SW 1271 (cell line): ENCODE data around the gene NPAS3.

Experiments
- DNase-seq, 2 experiments: peaks; one replicate each; lab custom pipeline; 2025; lab: John Stamatoyannopoulos, UW

Gene NPAS3

DNA sequence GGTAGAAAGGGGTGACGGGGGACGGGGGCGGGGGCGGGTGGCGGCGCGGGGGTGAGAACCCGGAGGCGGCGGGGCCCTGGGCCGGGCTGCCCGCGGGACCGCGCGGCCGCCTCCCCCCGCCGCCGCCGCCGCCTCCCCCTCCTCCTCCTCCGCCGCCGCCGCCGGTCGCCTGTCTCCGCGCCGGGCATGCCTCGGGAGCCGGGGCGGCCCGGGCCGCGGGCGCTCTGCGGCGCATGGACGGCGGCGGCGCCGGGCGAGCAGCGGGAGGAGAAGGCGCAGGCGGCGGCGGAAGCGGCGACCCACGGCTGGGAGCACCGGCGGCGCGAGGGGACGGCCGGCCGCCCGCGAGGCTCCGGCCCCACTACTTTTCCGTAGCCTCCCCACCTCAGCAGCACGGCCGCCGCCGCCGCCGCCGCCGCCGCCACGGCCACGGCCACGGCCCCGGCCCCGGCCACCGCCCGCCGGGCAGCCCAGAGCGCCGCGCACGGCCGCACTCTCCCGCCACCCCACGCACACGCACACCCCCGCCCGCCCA is at the start of gene NPAS3:
TSS of gene NPAS3 (plus strand) at position 161 of the 535 bp plus-strand sequence.
- DNase-seq: no peak

DNA sequence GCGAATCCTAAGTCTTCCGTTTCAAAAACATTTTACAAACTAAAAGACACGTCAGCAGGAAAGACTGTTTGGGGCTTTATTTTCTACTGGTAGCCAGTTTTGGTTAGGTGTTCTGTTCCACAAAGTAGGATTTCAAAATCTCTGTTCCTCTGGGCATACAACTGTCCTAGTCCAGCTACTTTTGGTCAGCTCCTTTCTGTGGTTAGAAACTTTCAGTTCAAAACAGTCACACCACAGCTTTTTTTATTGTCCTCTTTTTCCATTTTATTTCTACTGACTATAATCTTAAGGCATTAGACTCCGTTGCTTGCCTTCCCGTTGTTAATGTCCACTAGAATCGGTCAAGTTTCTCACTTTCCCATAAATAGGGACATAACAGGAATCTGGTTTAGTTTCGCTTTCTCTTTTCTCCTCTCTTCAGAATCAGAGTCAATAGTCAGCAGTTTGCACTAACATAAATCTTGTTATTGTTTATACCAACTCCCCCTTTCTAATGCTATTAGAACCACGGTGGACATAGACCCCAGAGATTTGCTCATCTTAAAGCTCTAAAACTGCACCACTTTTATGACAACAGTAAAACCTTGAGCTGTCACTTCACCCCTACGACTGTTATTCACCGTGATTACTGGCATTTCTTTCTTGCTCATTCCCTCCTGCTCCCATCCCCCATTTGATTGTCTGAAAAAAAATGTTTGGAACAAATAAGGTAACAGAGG is 41.5 kb upstream of the NPAS3 start:
- peak in 1 of 2 experiments; percentile 8 for DNase-seq

DNA sequence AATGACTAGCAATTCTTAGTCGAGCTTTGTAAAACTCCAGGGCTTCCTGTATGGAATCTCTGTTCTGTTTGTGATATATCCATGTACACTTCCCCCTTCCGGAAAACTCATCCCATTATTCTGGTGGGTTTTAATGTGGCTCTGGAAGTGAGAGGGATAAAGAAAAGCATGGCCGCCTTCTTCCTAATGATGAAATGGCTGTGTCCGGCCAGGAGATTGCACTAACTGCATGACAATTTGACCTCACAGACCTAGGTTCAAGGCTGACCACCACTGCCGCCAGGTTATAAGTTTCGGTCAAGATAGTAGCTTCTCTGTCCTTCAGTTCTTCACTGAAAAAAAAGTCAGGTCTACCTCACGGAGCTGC is 41.0 kb upstream of the NPAS3 start:
- DNase-seq: no peak

DNA sequence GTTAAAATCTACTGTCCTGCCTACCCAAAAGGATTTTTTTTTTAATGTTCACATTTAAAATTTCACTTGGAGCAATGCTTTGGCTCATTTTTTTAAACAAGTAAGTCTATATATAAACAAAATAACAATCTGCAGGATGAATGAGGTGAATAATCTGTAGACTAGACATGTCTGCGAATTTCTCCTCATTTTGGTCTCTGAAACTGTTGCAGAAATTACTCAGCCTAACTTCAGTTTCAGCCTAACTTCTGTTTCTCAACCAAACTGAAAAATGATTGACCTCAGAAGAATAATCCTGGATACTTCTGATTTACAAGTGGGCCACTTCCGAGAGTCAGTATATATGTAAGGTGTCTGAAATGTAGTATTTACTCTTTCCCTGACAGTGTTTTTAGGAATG is 39.8 kb upstream of the NPAS3 start:
- no peak for DNase-seq

DNA sequence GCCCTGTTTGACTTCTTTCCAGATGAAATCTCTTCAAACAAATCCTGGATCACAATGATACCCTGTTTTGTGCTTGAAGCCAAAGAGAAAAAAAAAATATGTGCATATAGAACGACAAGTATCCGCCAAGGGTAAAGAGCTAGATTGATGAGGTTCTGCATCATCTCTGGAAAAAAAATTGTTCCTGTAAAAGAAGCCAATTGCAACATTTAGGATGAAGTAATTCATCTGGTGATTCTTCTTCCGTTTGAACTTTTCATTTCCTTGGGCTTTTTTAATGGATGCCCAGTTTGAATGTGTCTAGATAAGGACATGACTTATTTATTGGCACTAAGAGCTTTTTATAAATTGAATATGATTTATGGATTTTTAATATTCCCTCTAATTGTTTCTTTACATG is 38.1 kb upstream of the NPAS3 start:
- no peak for DNase-seq

DNA sequence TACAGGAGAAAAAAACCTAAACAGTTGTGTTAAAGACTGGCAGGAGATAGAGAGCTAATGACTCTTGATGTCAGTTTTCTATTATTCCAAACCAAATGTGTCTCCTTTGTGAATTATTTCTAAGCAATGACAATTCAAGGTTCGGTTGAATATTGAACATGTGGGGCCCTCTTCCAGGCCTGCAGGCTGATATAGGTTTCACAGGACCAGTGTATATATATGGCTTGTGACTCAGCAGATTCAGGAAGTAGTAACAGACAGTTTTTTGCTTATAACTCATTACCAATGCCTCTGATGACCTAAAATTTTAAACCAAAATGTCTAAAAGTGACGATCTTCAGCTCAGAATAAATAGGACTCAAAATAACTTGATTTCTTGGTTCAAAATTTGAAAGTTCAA is 33.7 kb upstream of the NPAS3 start:
- DNase-seq: no peak

DNA sequence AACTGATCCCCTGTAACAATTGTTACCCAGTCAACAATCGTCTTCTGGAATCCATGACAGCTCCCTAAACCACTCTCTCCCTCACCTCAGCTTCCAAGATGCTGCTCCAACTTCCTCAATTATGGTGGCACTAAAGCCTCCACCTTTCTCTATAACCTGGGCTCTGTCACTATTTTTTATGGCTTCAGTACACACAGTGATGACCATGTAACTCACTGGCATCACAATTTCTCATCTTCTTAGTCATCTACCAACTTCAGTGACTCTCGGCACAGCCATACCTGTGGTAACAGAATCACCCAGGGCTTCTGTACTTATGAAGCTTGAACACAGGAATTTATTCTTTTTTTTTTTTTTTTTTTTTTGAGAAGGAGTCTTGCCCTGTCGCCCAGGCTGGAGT is 32.0 kb upstream of the NPAS3 start:
- no peak for DNase-seq

DNA sequence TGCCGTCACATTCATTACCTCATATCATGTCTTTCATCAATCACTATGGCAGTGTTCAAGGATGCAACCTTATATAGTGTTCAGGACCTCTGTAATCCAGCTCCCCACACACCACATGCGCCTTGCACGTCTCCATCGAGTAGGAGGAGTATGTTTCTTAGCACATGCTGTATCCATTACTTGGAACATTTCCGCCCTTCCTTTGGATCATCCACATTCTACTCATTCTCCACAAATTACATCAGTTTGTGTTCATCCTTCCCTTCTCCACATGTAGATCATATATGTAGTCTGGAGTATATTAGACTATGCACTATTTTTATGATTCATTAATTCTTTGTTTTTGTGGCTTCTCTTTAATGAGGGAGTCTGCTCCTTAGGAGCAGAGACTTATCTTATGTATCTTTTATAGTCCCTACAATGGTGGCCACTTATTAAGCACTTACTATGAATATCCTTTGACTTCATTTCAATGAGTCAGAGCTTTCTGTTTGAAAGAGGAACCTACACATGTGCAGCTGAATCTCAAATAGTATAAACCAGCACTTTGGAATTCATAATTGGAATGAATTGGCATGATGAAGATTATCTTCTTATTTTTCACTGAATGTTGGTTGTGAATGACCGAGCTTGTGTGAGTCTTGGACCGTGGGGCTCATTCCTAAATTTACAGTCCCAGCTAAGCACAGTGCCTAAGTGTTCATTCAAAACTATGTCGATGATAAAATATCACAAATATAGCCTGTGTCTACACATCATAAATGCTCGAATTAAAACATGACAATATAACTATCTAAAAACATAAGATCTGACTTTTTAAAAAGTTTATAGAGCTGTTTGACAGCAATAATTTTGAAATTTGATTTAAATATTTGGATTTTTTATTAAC is 30.2 kb upstream of the NPAS3 start:
- no peak for DNase-seq

DNA sequence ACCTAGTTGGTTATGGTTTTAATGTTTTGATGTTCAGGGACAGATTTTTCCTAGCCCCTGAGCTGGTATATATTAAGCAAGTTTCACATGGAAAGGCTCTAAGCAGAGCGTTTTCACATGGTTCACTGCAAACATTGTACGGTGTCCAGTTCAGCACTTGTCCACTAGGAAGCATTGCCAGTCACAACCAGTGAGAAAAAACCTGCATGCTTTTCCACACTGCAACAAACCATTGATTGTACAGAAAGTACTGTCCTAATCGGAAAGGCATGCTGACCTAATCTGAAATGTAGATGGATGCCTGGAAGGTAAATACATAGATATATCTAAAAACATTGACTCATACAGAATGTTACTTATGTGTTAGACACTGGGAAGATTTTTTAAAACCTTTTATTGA is 25.0 kb upstream of the NPAS3 start:
- DNase-seq: no peak

DNA sequence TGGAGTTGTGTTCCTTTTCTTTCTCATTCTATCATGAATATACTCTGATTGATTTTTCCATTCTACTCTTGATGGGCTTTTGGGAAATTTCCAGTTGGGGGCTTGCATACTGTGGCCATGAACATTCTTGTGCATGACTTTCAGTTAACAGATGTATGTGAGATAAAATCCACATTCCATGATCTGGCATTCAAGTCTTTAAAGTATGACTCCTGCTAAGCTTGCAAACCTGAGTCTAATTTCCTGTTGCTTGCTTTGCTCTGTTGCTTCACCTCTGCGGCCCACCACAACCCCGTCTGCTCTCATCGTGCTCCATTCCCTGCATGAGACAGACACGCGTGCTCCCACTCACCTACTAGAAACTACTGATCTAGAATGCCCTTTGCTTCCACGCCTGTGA is 24.3 kb upstream of the NPAS3 start:
- no peak for DNase-seq

DNA sequence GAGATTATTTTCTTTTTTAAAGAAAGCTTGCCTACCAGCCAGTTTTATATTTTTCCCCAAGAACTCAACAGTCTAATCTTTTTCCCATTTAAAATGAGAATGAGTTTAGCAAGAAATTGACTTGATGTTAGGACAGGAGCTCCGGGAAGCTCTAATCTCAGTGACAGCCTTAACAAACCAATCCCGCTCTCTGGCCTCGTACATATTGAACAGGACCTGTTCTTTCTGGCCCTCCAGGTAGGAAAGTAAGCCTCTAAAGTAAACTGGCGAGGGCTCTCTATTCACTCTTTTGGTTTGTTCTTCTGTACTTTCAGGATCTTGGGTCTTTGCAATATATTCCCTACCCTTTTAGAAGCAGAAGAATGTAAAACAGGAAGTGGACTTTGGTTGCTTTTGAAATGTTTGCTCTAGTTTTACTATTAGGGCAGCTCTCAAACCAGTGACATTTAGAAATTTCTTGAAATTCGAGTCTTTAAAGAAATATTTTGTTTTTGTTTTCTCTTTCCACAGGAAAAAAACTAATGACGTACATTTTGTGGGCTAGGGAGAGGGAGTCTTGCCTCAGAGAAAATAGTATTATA is 17.9 kb upstream of the NPAS3 start:
- no peak for DNase-seq

DNA sequence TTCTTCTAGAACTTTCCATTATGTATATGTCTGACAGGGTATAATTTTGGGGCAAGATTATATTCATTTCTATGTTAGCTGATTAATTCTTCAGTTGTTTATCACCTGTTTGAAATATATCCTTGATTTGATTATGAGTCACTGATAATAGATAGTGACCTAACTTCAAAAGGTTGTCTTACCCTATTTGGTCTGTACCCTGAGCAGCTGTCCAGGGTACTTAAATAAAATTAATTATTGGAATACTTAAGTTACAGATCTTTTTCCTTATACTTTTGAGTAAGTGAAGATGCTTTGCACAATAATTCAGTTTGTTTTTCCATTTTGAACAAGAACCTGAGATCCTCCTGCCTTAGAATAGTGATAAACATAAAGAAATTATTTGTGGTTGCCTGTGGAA is 13.2 kb upstream of the NPAS3 start:
- no peak for DNase-seq

DNA sequence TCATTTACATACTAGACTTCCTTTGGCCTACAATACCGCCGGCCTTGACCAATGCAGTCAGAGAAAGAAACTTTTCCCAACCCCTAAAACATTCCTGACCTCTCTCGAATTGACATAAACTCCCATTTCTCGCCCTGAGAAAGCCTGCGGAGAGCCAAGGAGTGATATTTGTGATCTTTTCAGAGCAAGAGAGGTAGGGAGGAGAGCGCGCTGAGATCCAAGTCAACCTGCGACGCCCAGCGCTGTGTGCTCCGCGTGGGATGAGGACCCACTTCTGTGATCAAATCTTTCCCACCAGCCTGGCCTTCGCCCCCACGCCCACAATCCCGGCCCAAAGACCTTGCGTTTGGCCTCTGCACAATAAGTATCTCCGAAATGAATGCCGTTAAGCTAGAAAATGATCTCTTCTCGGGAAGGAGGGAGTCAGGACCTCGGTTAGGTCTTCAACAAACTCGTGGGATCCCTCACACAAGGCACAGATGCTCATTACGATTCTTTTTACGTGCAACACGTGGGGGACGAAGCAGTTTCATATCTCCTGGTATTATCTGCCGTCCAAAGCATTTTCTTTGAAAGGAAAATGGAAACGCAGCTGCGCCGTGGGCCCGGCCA is 6.3 kb upstream of the NPAS3 start:
- no peak for DNase-seq

DNA sequence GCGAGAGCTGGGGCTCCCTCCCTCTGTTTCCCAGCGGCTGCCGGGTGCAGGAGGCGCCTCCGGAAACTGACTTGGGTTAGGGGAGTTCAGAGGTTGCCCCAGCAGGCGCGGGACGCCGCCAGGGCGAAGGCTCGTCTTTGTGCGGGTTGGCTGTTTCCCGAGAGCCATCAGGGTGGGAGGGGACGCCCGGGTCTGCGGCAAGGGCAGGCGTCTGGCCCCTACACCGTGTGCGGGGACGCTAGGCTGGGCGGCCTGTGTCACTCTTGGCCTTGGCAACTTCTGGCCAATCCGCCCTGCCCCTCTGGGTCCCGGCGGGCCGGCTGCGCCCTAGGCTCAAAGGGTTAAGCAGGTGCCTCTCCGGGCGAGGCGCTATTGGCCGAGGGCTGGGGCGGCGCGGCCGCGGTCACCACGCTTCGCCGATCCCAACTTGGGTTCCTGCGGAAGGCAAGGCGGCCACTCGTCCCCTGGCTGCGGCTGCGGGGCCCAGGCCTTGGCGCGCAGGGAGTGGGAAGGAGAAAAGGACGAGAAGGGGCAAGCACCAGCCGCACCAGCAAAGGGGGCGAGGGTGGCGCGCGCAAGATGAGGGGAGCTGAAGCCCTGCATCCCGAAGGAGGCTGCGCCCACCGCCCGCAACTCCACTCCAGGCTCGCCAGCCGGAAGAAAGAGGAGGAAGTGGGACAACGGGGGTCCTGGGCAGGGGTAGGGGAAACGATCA is 5.6 kb upstream of the NPAS3 start:
- no peak for DNase-seq

DNA sequence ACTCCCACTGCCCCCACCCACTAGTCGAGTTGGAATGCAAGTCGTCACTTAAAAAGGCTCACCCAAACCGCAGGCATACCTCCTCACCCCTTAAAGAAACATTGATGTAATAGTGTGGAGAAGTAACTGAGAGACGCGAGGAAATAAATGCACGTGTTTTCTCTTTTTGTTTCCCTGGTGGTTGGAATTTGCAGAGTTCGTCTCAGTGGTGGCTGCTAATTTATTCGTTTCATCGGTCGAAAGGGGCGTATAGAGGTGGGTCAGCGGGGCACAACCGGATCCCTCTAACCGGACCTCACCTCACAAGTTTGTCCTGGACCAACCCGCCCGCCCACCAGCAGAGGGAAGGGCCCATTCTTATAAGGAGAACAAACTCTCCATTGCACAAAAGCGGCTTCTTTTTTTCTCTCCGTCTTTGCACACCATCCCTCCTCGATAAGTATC is 5.0 kb upstream of the NPAS3 start:
- no peak for DNase-seq

DNA sequence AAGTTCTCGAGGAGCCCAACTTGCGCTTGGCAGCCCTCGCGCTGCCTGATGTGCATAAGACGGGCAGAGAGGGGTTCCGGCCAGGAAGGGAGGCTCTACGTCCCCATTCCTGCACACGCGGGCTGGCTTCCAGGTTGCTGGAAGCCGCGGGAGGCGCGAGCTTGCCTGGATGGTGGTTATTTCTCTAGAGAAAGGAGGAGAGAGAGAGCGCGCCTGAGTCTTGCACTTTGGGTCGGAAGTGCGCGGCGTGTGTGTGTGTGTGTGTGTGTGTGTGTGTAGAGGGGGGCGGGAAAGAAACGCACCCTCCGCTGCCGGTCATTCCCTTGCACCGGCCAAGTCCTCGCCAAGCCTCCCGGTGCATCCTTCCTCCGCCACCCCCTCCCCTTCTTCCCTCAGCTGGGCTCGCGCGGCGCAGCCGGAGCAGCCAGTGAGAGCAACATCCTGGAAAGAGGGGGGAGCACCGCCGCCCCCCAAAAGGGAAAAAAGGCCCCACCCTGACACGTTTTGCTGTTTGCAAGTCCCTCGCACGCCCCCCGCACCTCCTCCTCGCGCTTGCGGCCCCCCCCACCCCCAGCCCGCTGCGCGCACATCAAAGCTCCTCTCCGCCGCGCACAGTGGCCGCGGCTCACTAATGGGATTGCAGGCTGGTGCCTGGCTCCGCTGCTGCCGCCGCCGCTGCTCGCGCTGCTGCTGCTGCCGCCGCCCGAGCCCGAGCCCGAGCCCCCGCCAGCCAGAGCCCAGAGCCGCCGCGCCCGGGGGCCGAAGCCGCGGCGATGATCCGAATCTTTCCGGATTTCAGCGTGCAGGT is 4.4 kb upstream of the NPAS3 start:
- DNase-seq: no peak

DNA sequence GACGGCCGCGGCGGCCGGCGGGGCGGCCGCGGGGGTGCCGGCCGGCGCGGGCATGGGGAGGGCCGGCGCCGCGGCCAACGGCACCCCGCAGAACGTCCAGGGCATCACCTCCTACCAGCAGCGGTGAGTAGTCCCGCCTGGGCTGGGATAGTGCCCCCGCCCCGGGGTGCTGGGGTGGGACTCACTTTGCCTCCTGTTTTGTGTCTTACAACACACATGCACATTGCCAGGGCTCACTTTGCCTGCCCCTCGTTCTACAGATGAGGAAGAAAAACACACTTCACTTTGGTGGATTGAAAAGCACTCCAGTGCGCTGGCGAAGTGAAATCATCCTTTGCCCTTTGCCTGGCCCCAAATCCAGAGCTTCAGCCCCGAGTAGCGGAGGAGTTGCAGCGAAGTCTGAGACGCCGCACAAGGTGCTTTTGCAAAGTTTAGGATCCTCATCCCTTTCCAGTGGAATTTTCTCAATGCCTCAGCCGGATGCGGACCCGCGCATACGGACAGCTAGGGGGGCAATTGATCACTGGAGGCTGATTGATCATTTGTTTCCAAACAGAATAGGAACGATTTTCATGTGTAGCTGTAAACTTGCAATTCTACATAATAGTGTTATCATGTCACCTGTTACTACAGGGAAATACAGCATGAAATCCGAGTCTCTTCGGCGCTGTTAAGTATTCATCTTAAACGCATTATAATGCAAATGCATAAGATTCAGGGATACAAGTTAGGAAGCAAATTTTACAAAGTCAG is 3.6 kb upstream of the NPAS3 start:
- DNase-seq: no peak

DNA sequence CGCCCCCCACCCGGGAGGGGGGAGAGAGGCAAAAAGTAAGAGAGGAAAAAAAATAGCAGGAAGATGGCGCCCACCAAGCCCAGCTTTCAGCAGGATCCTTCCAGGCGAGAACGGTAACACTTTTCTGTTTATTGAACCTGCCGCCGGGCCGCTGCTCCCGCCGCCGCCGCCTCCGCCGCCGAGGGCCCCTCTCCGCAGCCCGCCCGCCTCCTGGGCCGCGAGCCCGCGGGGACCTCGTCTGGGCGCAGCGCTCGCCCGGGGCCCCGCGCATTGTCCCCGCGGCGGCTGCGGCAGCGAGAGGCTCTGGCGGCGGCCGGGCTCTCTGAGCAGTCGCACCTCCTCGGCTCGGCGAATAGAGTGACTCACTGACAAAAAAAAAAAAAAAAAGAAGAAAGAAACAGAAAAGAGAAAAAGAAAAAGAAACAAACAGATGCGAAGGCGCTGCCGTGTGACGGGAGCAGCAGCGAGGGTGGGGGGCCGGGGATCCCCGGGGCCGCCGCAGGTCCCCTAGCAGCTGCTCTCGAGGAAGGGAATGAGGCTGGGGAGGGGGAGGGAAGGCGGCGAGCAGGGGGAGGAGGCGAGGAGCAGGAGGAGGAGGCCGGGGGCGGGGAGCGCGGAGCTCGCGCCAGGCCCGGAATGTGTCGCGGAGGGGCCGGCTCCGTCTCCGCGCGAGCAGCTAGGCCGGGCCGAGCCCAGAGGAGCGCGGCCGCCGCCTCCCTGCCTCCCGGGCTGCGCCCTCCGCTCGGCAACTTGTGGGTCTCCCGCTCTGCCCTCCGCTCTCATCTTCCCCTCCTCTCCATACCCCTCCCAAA is 781 bp downstream of the NPAS3 start:
- DNase-seq: no peak

DNA sequence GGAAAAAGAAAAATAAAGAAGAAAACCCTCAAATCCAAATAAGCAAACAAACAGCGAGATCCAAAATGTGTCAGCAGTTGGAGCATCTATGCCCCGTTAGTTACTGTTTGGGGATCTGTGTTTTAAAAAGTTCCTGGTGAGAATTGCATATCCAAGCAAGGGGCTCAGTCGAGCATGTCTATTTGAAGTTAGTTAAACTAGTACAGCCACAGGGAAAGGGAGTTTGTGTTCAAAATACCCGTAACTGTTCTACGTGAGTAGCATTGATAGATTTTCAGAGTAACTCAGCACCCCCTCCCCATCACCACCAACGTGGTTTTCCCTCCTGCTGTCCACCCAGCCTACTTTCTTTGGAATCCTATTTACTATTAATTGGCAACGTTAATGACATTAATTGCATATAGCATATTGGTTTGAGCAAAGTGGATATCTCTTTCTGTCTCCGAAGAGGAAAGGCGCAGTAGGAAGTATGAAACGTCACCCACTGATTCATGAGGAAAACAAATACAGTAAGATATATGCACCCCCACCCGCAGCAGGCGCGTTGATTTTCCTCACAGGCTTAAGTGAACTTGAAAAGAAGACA is 1.5 kb downstream of the NPAS3 start:
- no peak for DNase-seq
